ENCODE data around the gene S100A2.
"Not testable (repeated sequence)": the region's sequence is repeated elsewhere in the genome, so short reads cannot be mapped to it uniquely, and the experiment has no call there.

Gene S100A2

DNA sequence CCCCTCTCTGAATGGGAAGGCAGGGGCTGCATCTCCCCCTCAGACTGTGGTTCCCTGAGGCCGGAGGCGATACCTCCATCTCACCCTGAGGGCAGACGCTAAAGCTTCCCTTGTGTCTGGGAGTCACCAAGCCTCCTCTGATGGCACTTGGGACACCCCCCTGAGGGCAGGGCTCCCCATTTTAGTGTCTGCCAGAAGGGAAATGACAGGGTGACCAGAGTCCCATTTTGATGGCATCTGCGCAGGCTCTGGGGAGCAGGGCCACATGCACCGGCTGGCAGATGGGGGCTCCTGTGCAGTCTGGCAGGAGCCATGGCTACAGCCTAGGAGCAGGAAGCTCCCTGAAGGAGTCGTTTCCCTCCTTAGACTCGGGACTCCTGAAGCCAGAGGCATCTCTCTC, 1.7 kb downstream of the S100A2 start:
- no peak for DNase-seq (ENCODE audit: low spot score)

DNA sequence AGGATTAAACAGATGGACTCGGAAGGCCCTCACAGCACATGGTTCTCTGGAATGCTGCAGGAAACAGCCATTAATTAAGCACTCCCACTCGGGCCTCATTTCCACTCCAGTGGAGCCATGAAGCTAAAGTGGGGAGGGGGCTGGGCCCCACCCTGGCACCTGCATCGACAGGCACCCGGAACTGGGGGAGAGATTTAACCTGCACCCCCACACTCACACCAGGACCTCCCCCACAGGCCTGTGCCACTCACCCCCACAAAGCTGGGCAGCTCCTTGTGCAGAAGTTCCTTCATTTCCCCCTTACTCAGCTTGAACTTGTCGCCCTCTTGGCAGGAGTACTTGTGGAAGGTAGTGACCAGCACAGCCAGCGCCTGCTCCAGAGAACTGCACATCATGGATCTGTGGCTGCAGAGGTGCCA, 2.2 kb downstream of the S100A2 start:
- DNase-seq (ENCODE audit: low spot score), result no peak

DNA sequence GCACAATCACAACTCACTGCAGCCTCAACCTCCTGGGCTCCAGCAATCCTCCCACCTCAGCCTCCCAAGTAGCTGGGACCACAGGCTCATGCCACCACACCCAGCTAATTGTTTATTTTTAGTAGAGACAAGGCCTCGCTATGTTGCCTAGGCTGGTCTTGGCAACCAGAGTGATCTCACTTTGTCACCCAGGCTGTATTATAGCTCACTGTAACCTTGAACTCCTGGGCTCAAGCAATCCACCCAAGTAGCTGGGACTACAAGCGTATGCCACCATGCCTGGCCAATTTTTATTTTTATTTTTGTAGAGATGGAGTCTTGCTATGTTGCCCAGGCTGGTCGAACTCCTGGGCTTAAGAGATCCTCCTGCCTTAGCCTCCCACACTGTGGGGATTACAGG, 3.6 kb downstream of the S100A2 start:
- not testable (repeated sequence) for DNase-seq (ENCODE audit: low spot score)

DNA sequence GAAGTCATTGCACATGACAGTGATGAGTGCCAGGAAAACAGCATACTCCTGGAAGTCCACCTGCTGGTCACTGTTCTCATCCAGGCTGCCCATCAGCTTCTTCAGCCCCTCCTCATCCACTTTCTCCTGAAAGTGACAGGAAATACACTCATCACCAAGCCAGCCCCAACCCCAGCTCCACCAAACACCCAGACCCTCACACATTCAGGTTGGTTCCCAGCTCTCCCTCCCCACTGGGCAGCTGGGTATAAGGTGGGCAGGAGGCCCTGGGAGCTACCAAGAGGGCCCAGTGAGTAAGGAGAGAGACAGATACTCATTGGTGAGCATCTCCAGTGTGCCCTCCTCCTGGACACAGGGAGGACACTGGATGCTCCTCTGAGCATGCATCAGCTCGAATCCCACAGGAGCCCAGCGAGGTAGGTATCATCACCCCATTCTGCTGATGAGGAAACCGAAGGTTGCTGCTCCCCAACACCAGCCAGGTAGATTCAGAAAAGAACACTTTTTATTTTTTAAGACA, 4.1 kb downstream of the S100A2 start:
- no peak for DNase-seq (ENCODE audit: low spot score)

DNA sequence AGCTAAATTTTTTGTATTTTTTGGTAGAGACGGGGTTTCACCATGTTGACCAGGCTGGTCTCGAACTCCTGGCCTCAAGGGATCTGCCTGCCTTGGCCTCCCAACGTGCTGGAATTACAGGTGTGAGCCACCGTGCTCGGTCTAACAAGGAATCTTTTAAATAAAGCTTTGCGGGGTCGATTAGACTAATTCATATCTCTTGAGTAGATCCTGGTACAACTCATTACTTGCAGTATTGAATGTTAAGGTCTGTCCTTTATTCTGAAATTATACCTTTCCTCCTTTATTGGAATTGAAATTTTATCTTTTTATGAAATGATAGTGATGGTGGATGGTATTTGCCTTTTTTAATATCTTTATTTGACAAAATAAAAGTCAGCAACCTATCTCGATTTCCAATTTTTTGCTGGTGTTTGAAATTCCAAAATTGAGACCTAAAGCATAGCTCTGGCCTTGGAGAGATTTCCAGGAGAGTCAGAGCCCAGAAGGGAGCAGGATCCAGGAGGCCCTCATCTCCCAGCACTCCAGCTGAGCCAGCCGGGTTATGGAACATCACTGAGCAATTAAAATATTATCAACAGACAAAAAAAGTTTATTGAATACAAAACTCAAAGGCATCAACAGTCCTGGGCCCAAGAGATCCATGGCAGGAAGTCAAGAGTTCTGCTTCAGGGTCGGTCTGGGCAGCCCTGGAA, 4.7 kb downstream of the S100A2 start:
- no peak for DNase-seq (ENCODE audit: low spot score)

DNA sequence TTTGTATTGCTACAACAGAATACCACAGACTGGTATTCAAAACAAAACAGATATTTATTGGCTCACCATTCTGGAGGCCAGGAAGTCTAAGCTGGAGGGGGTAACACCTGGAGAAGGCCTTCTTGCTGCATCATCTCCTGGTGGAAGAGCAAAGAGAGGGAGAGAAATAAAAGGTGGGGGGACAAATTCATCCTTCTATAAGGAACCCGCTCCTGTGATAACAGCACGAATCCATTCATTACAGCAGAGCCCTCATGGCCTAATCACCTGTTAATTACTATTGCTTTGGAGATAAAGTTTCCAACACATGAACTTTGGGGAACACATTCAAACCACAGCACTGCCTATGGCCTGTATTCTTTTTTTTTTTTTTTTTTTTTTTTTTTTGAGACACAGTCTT, 5.4 kb downstream of the S100A2 start:
- DNase-seq (ENCODE audit: low spot score), result no peak

DNA sequence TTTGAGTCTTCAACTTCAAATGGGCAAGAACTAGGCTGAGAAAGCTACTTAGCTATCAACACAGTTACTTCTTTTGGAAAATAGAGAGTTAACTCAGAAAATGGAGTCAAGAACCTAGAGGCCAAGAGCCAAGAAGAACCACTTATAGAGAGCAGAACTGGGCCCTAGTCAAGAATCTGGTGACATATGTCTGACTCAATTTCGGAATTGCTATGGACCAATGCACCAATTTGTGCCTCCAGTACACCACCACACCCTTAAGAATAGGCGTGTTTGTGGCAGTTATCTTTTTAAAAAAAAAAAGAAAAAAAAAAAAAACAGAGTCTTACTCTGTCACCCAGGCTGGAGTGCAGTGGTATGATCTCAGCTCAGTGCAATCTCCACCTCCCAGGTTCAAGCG, 7.8 kb downstream of the S100A2 start:
- DNase-seq (ENCODE audit: low spot score), result no peak

DNA sequence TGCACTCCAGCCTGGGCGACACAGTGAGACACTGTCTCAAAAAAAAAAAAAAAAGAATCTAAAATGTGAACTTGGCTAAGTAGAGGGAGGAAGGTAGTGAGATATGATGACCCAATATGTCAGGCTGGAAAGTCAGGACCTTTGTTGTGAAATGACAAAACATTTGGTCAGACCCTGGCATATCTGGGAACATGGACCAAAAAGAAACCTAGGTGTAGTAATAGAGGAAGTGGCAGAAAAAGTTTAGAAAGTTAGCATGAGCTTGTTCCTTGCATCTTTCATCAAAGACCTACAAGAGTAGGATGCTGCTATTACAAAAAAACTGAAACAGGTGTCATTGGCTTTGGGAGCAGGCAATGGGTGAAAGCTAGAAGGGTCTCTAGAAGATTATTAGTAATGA, 9.3 kb downstream of the S100A2 start:
- no peak for DNase-seq (ENCODE audit: low spot score)

DNA sequence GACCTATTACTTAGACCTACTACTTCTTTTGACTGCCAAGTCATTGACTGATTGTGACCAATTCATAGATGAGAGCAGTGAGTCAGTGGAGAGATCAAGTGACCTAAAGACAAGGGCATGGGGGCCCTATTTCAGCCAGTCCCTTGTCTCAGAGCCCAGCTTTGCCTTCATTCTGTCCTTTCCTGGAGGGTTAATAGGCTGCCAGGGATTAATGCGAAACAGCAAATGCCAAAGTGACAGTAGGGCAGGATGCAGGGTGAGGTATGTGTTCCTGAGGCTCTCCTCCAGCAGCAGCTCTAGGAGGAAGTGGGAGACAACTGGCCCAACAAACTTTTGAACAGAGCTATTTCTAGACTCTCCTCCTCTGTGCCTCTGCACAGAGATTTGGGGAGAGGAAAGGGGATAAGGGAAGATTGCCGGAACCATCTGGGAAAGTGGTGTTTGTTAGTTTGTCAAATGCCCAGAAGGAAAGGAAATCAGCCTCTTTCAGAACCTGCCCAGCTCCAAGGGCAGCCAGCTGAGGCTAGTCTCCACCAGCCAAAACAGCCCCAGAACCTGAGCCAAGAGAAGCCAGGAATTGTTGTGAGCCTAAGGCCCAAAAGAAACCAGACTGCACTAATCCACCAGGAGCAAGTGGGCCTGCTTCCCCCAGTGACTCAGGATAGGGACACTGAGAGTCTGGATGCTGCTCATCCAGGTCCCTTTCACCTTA, 11.7 kb downstream of the S100A2 start:
- no peak for DNase-seq (ENCODE audit: low spot score)

DNA sequence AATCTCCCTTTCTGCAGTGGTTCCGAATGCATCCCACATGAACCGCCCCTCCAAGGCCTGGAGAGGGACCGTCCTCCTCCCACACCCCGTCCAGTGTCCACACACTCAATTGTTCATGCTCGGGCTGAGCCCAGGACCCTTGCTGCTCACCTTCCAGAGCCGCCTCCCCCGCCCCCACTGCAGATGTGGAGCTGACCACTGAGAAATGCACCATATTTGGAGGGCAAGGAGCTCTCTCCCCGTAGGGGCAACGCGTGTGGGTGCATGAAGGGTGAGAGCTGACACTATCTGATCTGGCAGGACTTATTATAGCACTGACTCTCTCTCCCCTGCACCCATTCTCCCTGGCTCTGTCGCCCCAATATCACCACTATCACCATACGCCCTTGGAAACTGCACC, 12.5 kb downstream of the S100A2 start:
- no peak for DNase-seq (ENCODE audit: low spot score)

DNA sequence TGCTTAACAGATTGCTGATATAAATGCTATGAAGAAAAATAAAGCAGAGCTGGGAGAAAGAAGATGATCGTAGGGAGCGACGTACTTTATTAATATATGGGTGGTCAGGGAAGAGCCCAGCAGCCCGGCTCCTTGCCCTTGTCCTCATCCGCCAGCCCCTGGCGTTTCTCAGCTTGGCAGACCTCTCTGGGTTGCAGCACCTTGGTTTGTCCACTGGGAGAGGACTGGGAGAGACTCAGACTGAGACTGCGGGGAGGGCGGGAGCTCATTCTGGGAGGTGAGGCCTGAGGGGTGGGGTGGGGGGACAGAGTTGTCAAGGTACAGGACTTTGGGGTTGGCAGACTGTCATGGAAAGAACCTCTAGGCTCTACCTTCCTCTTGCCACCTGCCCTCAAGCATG, 13.3 kb downstream of the S100A2 start:
- no peak for DNase-seq (ENCODE audit: low spot score)

DNA sequence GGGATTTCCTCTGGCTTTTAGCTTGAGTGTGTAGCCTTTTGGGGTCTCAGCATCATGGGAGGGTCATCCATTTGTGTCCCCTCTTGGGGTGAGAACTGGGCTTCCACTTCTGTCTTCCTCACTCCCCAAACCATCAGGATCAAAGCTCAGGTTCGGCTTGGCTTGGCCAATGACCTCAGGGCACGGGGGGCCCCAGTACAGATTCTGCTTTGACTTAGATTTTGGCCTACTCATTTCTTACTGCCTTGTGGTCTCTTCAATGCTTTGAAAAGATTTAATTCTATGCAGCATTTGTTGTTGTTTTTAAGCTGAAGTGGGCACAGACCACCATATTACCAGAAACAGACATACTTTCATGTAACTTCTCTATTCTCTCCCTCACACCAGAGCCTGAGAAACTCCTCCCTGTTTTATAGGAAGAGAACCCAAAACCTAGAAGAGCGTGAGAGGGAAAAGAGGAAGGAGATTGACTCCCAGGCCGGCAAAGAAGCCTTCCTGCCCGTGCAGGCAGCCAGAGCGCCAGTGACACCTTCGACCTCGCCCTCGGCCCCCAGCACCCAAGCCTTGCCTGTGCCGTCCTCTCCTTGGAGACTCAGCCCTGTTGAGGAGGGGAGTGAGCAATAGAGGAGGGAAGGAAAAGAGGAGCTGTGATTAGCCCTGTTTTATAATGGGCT, 14.7 kb downstream of the S100A2 start:
- DNase-seq (ENCODE audit: low spot score), result no peak

DNA sequence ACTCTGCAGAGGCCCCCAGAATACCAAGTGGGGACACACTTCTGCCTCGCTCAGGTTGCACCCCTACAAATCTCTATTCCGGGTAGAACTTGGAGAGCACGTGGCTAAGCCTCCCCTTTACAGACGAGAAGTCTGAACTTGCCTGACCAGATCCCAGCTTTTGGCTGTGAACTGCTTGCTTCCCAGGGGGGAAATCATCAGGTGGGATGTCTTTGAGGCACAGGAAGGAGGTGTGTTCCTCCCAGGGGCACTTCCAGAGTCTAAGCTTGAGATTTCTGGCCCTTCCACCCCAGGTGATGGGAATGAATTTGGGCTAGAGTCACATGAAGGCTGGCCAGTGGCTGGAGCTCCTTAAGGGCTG, 15.3 kb downstream of the S100A2 start:
- no peak for DNase-seq (ENCODE audit: low spot score)

DNA sequence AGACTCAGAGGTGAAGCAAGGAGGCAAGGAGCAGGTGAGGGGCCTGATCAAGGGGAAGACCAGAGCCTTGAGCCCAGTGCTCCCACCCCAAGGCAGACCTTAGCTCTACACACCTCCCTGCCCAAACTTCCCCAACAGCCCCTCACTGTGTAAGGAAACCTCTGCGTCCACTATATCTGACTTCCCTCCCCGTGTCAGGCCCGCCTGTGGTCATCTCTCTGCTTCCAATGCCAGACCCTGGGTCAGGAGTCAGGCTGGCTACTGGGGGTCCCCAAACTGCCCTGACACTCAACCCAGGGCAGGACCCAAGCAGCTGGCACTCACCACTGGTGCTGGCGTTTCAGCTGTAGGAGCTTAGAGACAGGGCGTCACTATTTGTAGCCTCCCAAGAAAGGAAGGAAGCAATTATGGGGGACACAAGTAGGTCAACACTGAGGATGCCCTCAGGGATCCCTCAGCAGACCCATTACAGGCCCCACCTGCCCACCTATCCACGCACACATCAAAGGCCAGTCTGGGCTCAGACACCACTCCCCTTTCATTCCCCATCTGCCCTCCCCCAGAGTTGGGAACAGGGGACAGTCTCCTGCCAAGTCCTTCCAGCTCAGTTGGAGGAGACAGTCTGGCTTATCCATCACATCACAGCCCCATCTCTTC, 15.8 kb downstream of the S100A2 start:
- DNase-seq (ENCODE audit: low spot score), result peak; percentile 60

DNA sequence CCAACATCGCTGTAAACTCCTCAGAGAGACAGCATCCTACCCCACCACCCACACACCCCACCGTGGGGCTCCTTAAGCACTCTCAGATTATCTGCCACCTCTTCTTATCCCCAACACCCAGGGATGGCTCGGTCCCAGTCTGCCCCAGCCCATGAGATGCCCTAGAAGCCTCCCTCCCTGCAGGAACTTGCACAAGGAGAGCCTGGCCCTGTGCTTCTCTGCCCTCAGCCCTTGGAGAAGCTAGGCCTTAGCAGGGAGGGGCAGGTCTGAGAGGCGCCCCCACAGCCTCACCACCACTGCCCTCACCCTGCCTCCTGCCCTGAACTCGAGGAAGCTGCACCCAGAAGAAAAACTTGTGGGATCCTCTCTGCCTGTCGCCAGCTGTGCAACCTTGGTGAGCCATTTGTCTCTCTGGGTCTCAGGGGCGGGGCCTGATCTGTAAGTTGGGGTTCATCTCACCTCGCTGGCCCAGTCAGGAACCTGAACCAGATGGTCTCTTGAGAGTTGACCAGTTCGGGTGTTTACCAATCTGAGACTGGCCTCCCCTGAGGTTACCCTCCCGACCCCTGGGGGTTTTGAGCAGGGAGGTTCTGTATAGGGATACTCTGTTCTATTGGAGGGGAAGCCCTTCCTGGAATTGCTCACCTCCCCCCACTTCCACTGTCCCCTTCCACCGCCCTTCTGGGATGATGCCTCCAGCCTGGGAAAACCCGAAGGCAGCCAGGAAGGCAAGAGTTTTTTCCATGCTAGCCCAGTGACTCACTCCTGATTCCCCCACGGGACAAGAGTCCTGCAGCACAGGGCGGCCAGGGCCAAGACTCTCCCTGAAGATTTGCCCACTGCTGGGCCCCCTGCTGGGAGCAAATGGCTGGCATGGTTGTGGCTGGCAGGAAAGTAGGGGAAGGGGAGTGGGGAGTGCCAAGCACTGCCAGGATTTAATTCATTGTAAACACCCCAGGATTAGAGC, 16.6 kb downstream of the S100A2 start, which contains the start of gene S100A3:
TSS of gene S100A3 (minus strand) at position 537 of the 967 bp plus-strand sequence. CDS start 773 bp downstream, outside the sequence.
- DNase-seq (ENCODE audit: low spot score), result peak; percentile 60

DNA sequence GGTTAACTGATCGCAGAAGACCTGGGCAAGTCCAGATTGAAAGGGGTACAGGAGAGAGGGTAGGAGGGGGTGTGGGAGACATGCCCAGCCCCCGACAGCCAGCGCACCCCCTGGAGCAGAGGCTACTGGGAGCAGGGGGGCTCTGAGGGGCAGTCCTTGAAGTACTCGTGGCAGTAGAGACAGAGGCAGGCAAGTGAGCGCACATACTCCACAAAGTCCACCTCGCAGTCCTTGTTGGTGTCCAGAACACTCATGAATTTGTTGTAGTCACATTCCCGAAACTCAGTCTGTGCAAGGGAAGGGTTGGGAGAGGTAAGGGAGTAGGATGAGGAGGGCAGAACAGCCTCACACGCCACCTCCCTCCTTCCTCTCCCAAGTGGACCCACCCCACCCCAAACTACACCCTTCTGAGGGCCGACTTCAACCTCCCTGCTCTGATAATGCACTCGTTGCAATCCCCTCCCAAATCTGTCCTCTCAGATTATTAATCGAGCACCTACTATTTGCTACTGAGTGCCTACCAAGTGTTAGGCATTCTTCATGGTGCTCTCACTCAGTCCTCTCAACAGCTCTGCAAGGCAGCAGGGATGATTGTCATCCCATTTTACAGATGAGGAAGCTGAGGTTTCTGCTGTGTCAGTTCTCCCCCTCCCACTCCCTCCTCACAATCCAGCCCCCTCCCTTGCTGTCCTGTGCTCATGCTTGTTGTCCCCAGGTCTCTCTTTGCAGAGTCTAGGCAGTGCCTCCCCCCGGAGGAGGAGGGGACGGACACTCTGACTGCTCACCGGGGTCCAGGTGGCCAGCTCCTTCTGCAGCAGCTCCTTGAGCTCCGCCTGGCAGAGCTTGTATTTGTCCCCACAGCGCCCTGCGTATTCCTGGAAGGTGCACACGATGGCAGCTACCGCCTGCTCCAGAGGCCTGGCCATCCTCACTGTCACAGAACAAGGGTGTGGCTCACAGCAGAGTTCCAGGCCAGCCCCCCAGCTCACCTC, 17.8 kb downstream of the S100A2 start:
- no peak for DNase-seq (ENCODE audit: low spot score)

DNA sequence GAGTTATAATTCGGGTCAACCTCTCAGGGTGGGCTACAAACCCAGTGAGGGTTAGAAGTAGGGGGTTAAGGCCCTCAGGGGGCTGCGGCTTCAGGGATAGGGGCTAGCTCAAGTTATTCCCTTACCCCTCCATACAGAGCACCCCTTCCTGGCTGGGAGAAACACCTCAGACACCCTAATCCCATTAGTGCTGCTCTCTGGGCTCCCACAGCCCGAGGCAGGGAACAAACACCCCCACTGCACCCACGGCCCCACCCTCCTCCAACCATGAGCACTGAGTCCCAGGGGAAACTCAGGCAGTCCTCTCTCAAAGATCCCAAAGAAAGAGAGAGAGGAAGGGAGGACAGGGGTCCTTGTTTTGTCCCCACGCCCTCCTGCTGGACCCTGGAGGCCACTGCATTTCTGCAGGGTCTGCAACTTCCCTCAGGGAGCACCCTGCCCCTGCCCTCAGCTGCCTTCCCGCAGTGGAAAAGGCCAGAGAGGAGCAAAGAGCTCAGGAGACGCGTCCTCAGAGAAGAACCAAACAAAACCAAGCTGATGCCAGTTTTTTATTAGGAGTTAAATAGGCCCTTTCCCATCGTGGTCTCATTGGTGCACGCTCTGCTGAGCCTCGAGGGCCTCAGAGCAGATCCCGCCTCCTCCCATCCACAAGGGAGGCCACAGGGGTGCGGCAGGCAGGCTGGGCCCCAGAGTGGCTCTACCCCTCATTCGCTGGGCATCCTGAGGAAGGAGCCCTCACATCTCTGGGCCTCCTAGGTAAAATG, 18.7 kb downstream of the S100A2 start:
- no peak for DNase-seq (ENCODE audit: low spot score)

DNA sequence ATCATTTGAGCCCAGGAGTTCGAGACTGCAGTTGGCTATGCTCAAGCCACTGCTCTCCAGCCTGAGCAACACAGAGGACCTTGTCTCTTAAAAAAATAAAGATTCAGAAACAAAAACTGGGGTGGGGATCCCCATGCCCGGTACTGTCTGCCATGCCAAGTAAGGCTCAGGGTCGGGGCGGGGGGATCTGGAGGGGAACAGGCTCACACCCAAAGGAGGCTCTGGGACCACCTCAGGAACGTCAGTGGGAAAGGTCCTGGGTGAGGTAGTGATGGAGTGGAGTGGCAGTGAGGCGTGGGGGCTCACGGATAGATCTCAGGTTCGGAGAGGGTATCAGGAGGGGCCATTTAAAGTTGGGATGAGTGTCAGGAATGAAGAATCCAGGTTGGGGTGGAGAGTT, 19.3 kb downstream of the S100A2 start:
- DNase-seq (ENCODE audit: low spot score), result no peak

Measured in SW480 (cell line).